Prostate gland (tissue), 2 donors: Measurements from ENCODE around the gene PAN3.

Experiments used
- CTCF ChIP-seq, 4 experiments: fragments of 200-600 bp in 2 of 4; fragments of 450-650 bp in 2 of 4; sonication (generic) in 2 of 4; IDR thresholded peaks; 1 replicate in 3 of 4; 2 replicates in 1 of 4; pipeline ENCODE4 v1.5.1; 2016 to 2019; ENCODE audit warnings: antibody characterized with exemption in 4 of 4, mild to moderate bottlenecking in 2 of 4, moderate library complexity in 2 of 4
- POLR2A ChIP-seq: fragments of 450-650 bp; IDR thresholded peaks from one replicate; pipeline ENCODE4 v1.6.1; 2016; ENCODE audit warnings: antibody characterized with exemption, mild to moderate bottlenecking
- POLR2AphosphoS5 ChIP-seq: sonication (generic); formaldehyde crosslinking; IDR thresholded peaks from one replicate; pipeline ENCODE4 v1.6.1; 2017; ENCODE audit warnings: antibody characterized with exemption

GRCh38 chr13:28204043-28204442 lies 65.7 kb downstream of the PAN3 start:
- TF ChIP-seq CTCF (IDR thresholded peaks at IDR 0.05): no peak
- no peak for TF ChIP-seq POLR2AphosphoS5
- TF ChIP-seq POLR2A: no peak
